NCI-H526 treated with DMSO at 0.1 percent for 48 hours (cell line): ENCODE data around the gene HMCN2.
"Not testable (repeated sequence)": the region's sequence is repeated elsewhere in the genome, so short reads cannot be mapped to it uniquely, and the experiment has no call there.

ENCODE experiments used
- DNase-seq: peaks from one replicate; lab custom pipeline; 2025; lab: John Stamatoyannopoulos, UW

HMCN2 gene

DNA sequence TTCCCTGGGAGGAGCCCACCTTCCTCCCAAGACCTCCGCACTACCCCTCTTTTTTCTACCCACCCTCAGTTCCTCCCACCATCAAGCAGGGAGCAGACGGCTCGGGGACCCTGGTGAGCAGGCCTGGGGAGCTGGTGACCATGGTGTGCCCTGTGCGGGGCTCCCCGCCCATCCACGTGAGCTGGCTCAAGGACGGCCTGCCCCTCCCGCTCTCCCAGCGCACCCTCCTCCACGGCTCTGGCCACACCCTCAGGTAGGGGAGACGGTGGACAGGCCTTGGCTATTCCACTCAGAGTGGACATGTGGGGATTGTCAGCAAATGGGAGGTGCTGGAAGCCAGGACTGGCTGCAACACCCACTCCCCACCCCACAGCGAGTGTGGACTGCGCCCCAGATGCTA is 126.3 kb downstream of the HMCN2 start:
- no peak for DNase-seq

DNA sequence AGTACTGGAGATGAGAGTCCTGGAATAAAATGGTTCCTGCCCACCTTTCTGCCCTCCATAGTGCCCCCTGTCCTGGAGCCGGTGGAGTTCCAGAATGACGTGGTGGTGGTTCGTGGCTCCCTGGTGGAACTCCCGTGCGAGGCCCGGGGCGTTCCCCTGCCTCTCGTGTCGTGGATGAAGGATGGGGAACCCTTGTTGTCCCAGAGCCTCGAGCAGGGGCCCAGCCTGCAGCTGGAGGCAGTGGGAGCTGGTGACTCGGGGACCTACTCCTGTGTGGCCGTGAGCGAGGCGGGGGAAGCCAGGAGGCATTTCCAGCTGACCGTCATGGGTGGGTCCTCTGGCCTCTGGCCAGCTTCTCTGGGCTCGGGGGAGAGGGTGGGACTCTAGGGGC is 128.1 kb downstream of the HMCN2 start:
- no peak for DNase-seq

DNA sequence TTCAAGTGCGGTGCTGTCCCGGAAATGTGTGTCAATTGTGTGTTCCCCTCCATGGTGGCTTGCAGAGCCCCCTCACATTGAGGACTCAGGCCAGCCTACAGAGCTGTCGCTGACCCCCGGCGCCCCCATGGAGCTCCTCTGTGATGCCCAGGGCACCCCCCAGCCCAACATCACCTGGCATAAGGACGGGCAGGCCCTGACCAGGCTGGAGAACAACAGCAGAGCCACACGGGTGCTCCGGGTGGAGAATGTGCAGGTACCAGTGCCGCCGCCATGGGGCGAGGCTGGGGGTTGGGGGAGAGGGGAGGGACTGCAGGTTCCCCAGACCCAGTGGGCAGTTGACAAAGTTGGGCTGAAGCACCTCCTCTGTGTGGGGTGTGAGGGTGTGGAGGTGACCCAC is 128.8 kb downstream of the HMCN2 start:
- no peak for DNase-seq

DNA sequence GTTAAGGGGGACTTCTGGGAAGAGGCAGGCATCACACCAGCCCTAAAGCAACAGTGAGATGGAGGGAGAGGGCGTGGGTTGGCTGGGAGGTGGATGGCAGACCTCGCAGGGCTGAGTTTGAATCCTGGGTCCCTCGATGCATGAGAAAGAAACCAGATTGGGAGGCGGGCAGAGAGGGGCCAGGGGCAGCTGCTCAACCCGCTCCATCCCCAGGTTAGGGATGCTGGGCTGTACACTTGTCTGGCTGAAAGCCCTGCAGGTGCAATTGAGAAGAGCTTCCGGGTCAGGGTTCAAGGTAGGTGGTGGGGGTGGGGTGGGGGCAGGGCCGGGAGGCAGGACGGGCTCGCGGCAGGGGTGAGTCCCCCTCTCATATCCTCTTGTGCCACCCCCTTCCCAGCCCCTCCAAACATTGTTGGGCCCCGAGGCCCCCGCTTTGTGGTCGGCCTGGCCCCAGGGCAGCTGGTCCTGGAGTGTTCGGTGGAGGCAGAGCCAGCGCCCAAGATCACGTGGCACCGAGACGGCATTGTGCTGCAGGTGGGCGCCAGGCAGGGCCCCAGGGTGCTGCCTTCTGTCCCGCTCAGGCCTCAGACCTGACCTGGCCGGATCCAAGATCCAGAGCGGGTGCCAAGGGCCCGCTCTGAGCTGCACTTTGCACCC is 129.4 kb downstream of the HMCN2 start:
- DNase-seq, result no peak

DNA sequence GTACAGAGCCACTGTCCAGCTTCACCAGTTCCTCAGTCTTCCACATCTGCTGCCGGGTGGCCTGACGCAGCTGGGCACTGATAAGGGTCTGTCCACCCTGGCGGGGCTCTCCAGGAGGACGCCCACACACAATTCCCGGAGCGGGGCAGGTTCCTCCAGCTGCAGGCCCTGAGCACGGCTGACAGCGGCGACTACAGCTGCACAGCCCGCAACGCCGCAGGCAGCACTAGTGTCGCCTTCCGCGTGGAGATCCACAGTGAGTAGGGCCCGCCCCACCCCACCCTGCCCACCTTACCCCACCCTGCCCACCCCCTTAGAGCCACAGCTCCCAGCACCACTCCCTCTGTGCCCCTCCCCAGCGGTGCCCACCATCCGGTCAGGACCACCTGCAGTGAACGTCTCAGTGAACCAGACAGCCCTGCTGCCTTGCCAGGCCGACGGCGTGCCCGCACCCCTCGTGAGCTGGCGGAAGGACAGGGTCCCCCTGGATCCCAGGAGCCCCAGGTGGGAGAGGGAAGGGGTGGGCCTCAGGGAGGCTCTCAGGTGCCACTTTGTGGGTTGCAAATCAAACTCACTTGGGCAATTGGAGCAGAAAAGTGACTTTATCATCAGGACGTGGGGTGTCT is 130.4 kb downstream of the HMCN2 start:
- no peak for DNase-seq

DNA sequence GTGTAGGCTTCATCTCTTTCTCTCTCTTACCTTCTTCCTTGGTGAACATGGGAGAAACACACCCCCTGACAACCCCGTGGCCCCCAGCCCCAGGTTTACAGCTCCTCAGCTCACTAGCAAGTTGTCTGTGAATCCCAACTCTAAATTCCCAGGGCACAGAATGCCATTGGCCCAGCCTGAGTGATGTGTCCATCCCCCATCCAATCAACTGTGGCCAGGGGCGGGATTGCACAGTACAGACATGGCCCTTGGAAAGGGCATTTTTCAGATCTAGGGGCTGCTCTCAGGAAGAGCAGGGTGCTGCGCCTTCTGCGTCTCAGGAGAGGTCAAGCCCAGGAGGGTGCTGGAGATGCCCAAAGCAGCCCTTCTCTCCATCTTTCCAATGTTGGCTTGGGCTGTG is 131.0 kb downstream of the HMCN2 start:
- DNase-seq, result no peak

GRCh38 chr9:130398487-130399240 is 133.1 kb downstream of the HMCN2 start:
- no peak for DNase-seq

DNA sequence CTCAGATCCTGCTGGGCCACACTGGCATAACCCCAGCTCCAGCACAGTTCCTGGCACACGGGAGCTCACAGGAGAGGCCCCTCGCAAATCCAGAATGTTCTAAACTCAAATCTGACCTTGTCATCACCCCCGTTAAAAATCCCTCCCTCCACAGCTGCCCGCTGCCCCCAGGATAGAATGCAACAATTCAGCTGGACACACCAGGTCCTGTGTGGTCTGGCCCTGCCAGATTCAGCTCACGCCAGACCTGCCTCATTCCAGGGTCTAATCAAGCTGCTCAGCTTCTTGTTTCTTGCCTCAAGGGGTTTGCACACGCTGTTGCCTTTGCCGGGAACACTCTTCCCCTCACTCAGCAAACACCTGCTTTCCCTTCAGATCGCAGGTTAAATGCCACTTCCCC is 134.2 kb downstream of the HMCN2 start:
- DNase-seq, result no peak

- DNase-seq, result no peak
Observed at GRCh38 chr9:130400870-130401269, 135.3 kb downstream of the HMCN2 start.

GRCh38 chr9:130401742-130402141 is 136.2 kb downstream of the HMCN2 start:
- DNase-seq, result not testable (repeated sequence)

GRCh38 chr9:130402243-130402642 is 136.7 kb downstream of the HMCN2 start:
- no peak for DNase-seq

GRCh38 chr9:130402645-130403440 is 137.3 kb downstream of the HMCN2 start:
- DNase-seq, result no peak

DNA sequence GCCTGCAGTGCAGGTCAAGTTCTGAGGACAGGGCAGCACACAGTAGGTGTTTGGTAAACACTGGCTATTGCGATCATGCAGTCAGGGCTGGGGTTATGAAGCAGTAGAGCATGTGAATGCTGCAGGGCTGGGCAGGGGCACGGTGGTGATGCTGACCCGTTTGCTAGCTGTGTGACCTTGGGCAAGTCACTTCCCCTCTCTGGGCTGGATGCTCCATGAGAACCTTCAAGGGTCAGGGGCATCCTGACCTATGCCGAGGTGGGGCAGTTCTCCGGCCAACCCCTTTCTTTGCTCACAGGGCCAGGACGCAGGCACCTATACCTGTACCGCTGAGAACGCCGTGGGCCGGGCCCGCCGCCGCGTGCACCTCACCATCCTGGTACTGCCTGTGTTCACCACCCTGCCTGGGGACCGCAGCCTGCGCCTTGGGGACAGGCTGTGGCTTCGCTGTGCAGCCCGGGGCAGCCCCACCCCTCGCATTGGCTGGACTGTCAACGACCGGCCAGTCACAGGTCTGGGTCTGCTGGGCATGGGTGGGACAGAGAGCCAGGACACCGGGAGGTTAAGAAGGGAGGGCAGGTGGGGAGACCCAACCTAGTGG is 140.2 kb downstream of the HMCN2 start:
- no peak for DNase-seq

GRCh38 chr9:130406278-130406895 is 140.8 kb downstream of the HMCN2 start:
- no peak for DNase-seq

DNA sequence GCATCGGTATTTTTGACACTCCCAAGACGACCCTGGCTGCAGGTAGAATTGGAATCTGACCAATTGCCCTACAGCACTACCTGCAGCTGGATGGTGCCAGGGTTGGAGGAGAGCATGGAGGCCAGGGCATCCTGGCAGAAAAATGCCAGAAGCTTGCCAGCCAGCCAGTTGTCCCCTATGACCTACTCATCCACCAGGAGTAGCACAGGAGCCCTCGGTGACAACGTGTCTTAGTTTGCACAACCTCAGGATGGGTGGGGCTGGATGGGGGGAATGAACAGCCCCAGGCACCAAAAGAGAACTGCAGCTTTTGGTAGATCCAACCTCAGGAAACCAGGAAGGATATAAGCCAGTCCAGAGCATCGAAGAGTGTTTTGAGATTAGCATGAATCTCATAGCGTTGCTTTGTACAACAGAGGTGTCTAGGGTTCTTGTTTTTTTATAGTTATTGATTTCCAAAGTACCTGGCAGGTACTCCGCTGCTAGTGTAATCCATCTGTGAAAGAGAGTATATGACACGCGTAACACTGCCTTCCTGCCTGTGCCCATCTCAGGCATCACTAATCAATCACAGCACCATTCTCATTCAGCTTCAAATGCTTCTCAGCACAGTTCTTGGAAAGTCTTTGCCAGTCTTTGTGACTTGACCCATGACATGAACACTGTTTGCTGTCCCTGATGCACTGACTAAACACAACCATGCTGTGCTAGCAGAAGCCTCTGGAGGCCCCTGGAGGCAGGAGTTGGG is 142.5 kb downstream of the HMCN2 start:
- DNase-seq, result no peak

- no peak for DNase-seq
Observed at GRCh38 chr9:130408669-130409068, 143.1 kb downstream of the HMCN2 start.

GRCh38 chr9:130409246-130409645 is 143.7 kb downstream of the HMCN2 start:
- DNase-seq, result no peak

- DNase-seq, result no peak
Observed at GRCh38 chr9:130410443-130410842, 144.9 kb downstream of the HMCN2 start.

- DNase-seq, result no peak
Observed at GRCh38 chr9:130411566-130411915, 146.0 kb downstream of the HMCN2 start.

GRCh38 chr9:130414081-130414731 is 148.6 kb downstream of the HMCN2 start:
- DNase-seq, result no peak
